Measurements from ENCODE around the gene GRID1. TPM values are rescaled to one million over a fixed set of nuclear protein-coding genes. Genes with fewer than 3 reads are reported as not detected.
"Not testable (repeated sequence)": the region's sequence is repeated elsewhere in the genome, so short reads cannot be mapped to it uniquely, and the experiment has no call there.

The GRID1 gene
- total RNA-seq, 1 donor from 2014 or later, result 7.1 TPM

DNA sequence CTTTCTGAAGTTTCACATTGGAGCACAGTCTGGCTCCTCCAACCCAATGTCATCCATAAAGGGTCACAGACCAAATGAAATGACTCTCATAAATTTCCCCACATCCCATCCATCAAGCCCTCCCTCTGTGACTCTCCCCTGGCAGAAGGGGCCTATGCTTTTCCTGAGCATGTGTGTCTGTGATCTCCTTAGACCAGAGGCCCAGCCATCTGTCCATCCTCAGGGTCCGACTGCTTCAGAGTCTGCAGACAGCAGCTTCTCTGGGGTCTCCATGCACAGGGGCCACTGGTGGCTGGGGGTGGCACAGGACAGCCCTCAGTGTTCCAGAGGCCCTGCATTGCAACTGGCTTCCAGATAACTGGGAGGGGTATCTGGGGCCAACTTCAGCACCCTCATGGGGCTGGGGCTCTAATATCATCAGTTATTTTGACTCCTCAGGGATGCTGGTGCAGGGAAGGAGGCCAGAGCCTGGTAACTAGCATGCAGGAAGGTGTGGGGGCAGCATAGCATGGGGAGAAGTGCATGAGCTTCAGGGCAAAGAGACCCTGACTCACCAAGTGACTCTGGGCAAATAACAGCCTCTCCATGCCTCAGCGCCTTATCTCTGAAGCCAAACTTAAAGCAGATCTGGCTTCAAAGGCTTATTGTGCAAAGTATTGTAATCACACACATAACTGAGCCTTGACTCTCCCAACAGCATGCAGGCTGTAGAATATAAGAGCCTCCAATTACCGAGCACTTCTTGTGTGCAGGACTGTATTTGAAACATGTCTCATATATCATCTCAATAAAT is 266.9 kb downstream of the GRID1 start:
- no peak for TF ChIP-seq POLR2A (IDR thresholded peaks at IDR 0.05)
- TF ChIP-seq POLR2AphosphoS5 (IDR thresholded peaks at IDR 0.05; ENCODE audit: insufficient read depth in 1 of 2, low read depth in 1 of 2), result no peak
- TF ChIP-seq, protein P1, sequence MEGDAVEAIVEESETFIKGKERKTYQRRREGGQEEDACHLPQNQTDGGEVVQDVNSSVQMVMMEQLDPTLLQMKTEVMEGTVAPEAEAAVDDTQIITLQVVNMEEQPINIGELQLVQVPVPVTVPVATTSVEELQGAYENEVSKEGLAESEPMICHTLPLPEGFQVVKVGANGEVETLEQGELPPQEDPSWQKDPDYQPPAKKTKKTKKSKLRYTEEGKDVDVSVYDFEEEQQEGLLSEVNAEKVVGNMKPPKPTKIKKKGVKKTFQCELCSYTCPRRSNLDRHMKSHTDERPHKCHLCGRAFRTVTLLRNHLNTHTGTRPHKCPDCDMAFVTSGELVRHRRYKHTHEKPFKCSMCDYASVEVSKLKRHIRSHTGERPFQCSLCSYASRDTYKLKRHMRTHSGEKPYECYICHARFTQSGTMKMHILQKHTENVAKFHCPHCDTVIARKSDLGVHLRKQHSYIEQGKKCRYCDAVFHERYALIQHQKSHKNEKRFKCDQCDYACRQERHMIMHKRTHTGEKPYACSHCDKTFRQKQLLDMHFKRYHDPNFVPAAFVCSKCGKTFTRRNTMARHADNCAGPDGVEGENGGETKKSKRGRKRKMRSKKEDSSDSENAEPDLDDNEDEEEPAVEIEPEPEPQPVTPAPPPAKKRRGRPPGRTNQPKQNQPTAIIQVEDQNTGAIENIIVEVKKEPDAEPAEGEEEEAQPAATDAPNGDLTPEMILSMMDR (IDR thresholded peaks at IDR 0.05), result no peak
- H3K4me1 ChIP-seq, result no peaks in the 10 kb centered on the region
- H3K27me3 ChIP-seq, result no peaks in the 10 kb centered on the region
- no peak overlapping the region for H3K27ac ChIP-seq
- no peaks in the 10 kb centered on the region for H3K36me3 ChIP-seq
- no peak overlapping the region for H3K4me3 ChIP-seq
- DNase-seq (ENCODE audit: extremely low spot score in 2 of 2), result peak; percentile 22 to 61
- intact Hi-C loops (cut with DNase I), result no loop called here
- no peaks in the 10 kb centered on the region for H3K9me3 ChIP-seq

DNA sequence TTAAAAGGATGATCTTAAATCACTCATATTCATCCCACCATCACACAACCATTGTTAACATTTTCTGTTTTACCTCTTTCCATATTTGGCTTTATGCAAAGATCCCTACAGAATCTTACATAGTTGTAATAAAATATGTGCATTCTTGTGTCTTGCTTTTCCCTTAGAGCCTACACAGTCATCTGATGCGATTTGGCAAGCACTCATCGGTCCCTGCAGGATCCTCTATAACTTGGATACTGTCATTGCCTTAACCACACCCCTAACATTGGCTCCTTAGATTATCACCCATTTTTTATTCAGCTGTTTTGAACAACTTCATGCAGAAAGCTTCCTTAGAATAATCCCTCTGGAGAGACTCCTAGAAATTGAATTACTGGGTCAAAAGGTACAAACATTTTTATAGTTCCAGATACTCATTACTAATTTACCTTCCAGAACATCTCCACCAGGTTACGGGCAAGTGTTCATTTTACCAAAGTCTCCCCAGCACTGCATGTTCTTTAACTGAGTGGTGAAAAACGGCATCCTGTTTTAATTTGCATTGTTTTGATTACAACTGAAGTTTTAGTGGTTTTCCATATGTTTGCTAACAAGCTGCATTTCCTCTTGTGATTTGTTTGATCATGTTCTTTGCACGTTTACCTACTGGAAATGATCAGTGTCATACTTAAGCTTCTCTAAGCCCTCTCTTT is 268.3 kb downstream of the GRID1 start:
- H3K4me3 ChIP-seq, result no peak overlapping the region
- no peak for DNase-seq (ENCODE audit: extremely low spot score in 2 of 2)
- H3K9me3 ChIP-seq, result no peaks in the 10 kb centered on the region
- no peaks in the 10 kb centered on the region for H3K4me1 ChIP-seq
- H3K36me3 ChIP-seq, result no peaks in the 10 kb centered on the region
- intact Hi-C loops (cut with DNase I), result no loop called here
- H3K27me3 ChIP-seq, result no peaks in the 10 kb centered on the region
- TF ChIP-seq POLR2AphosphoS5 (IDR thresholded peaks at IDR 0.05; ENCODE audit: insufficient read depth in 1 of 2, low read depth in 1 of 2) (no peak), POLR2A (IDR thresholded peaks at IDR 0.05) (no peak)
- TF ChIP-seq, protein P1 (IDR thresholded peaks at IDR 0.05), result no peak
- no peak overlapping the region for H3K27ac ChIP-seq

DNA sequence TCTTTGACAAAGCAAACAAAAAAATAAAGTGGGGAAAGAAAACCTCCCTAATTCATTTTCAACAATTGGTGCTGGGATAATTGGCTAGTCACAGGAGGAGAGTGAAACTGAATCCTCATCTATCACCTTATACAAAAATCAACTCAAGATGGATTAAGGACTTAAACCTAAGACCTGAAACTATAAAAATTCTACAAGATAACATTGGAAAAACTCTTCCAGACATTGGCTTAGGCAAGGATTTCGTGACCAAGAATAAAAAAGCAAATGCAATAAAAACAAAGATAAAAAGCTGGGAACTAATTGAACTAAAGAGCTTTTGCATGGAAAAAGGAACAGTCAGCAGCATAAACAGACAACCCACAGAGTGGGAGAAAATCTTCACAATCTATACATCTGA is 271.5 kb downstream of the GRID1 start:
- H3K4me3 ChIP-seq; H3K27me3 ChIP-seq; H3K36me3 ChIP-seq; DNase-seq (ENCODE audit: extremely low spot score in 2 of 2); intact Hi-C loops (cut with DNase I); H3K4me1 ChIP-seq; H3K9me3 ChIP-seq; H3K27ac ChIP-seq: not testable (repeated sequence)

DNA sequence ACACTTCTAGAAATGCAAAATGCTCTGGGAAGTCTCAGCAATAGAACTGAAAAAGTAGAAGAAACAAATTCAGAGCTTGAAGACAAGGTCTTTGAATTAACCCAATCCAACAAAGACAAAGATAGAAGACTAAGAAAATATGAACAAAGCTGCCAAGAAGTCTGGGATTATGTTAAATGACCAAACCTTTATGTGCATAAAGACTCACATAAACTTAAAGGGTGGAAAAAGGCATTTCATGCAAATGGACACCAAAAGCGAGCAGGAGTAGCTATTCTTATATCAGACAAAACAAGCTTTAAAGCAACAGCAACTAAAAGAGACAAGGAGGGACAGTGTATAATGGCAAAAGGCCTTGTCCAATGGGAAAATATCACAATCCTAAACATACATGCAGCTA is 274.3 kb downstream of the GRID1 start:
- H3K4me1 ChIP-seq; H3K36me3 ChIP-seq; DNase-seq (ENCODE audit: extremely low spot score in 2 of 2); H3K9me3 ChIP-seq; H3K27me3 ChIP-seq; H3K27ac ChIP-seq; H3K4me3 ChIP-seq; intact Hi-C loops (cut with DNase I): not testable (repeated sequence)

DNA sequence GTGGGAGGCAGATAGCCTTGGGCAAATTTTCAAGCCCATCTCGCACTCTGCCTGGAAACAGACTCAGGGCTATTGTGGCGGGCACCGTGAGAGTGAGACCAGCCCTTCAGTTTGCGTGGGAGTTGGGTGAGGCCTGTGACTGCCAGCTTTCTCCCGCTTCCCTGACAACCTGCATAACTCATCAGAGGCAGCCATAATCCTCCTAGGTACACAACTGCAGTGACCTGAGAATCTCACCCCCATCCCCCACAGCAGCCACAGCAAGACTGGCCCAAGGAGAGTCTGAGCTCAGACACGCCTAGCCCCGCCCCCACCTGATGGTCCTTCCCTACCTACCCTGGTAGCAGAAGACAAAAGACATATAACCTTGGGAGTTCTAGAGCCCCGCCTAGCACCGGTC is 275.4 kb downstream of the GRID1 start:
- no peaks in the 10 kb centered on the region for H3K27me3 ChIP-seq
- intact Hi-C loops (cut with DNase I), result no loop called here
- H3K9me3 ChIP-seq, result no peaks in the 10 kb centered on the region
- no peak for DNase-seq (ENCODE audit: extremely low spot score in 2 of 2)
- H3K4me3 ChIP-seq, result no peak overlapping the region
- H3K4me1 ChIP-seq, result no peaks in the 10 kb centered on the region
- no peak overlapping the region for H3K27ac ChIP-seq
- TF ChIP-seq, protein P1 (IDR thresholded peaks at IDR 0.05), result no peak
- no peak for TF ChIP-seq POLR2A (IDR thresholded peaks at IDR 0.05)
- TF ChIP-seq POLR2AphosphoS5 (IDR thresholded peaks at IDR 0.05; ENCODE audit: insufficient read depth in 1 of 2, low read depth in 1 of 2), result no peak
- no peaks in the 10 kb centered on the region for H3K36me3 ChIP-seq

DNA sequence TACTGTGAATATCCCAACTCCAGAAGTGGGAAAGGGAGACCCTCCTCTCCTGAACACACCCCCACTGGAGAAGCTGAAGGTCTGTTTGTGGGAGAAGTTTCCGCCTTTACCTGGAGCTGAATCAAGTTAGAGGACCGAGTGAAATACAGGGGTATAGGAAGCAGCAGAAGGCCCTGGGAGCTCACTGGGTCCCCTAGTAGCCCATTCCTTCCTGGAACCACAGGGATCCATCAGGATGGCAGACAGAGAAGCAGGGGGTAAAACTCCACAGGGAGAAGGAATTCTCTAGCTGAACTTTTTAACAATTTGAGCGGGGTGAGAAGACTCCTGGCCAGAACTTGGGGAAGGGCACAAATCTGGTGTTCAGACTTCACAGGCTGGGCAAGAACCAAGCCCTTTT is 275.8 kb downstream of the GRID1 start:
- Histone ChIP-seq H3K36me3 (no peaks in the 10 kb centered on the region), H3K4me3 (no peak overlapping the region), H3K9me3 (no peaks in the 10 kb centered on the region), H3K27me3 (no peaks in the 10 kb centered on the region), H3K4me1 (no peaks in the 10 kb centered on the region), H3K27ac (no peak overlapping the region)
- DNase-seq (ENCODE audit: extremely low spot score in 2 of 2), result no peak
- TF ChIP-seq, protein P1 (IDR thresholded peaks at IDR 0.05), result no peak
- TF ChIP-seq POLR2A (IDR thresholded peaks at IDR 0.05), result no peak
- TF ChIP-seq POLR2AphosphoS5 (IDR thresholded peaks at IDR 0.05; ENCODE audit: insufficient read depth in 1 of 2, low read depth in 1 of 2), result no peak
- intact Hi-C loops (cut with DNase I), result no loop called here
